ENCODE measurements around the gene DHH.
A peak's percentile ranks its signal among the peaks of the same experiment; 100 is the strongest.

Gene DHH

DNA sequence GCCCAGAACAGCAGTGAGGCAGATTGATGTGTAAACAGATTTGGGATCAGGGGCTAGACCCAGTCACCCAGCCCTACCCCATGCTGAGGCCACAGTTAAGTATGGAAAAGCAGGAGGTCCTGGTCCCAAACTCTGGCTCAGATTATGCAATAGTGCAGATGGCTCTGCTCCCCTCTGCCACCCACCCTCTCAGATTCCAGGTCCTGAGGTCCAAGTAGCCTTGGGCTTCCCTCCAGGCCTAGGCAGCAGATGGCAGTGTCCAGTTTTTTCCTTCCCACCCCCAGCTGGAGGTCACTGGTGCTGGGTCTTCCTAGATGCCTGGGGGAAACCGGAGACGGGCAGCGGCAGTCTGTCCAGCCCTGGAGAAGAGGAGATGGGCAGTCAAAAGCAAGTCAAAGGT is 2.8 kb upstream of the DHH start:
- no peak for DNase-seq (ENCODE audit: low read depth)
- no peak overlapping the region for H3K4me3 ChIP-seq (ENCODE audit: control insufficient read depth, low read depth, low read length)
- TF ChIP-seq, protein P1, sequence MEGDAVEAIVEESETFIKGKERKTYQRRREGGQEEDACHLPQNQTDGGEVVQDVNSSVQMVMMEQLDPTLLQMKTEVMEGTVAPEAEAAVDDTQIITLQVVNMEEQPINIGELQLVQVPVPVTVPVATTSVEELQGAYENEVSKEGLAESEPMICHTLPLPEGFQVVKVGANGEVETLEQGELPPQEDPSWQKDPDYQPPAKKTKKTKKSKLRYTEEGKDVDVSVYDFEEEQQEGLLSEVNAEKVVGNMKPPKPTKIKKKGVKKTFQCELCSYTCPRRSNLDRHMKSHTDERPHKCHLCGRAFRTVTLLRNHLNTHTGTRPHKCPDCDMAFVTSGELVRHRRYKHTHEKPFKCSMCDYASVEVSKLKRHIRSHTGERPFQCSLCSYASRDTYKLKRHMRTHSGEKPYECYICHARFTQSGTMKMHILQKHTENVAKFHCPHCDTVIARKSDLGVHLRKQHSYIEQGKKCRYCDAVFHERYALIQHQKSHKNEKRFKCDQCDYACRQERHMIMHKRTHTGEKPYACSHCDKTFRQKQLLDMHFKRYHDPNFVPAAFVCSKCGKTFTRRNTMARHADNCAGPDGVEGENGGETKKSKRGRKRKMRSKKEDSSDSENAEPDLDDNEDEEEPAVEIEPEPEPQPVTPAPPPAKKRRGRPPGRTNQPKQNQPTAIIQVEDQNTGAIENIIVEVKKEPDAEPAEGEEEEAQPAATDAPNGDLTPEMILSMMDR (IDR thresholded peaks at IDR 0.05; ENCODE audit: control insufficient read depth, insufficient read depth, low read depth, low read length, missing control alignments) = no peak

- DNase-seq (ENCODE audit: low read depth) = no peak
- TF ChIP-seq, protein P1 (IDR thresholded peaks at IDR 0.05; ENCODE audit: control insufficient read depth, insufficient read depth, low read depth, low read length, missing control alignments) = no peak
- H3K4me3 ChIP-seq (ENCODE audit: control insufficient read depth, low read depth, low read length) = no peak overlapping the region
These were observed 369 bp upstream of the DHH start for GRCh38 chr12:49094975-49095365.

DNA sequence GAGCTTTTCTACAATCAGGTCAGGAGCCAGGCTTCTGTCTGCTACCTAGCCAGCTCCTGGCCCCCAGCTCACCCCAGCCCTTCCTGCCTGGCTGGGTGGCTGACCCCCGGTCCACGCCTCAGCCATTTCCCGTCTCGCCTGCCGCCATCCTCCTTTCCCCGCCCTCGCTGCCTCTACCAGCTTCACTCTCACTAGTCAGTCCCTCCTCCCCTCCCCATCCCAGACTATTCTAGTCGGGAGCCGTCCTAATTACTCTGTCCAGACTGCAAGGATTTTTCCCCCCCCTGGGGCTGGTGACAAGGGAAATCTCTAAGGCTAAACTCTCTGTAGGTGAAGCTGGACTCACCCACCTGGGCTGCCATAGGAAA is 825 bp downstream of the DHH start:
- TF ChIP-seq, protein P1 (IDR thresholded peaks at IDR 0.05; ENCODE audit: control insufficient read depth, insufficient read depth, low read depth, low read length, missing control alignments) = no peak
- DNase-seq (ENCODE audit: low read depth) = no peak
- no peak overlapping the region; the same call in 1 of the 2 replicates for H3K4me3 ChIP-seq (ENCODE audit: control insufficient read depth, low read depth, low read length)

DNA sequence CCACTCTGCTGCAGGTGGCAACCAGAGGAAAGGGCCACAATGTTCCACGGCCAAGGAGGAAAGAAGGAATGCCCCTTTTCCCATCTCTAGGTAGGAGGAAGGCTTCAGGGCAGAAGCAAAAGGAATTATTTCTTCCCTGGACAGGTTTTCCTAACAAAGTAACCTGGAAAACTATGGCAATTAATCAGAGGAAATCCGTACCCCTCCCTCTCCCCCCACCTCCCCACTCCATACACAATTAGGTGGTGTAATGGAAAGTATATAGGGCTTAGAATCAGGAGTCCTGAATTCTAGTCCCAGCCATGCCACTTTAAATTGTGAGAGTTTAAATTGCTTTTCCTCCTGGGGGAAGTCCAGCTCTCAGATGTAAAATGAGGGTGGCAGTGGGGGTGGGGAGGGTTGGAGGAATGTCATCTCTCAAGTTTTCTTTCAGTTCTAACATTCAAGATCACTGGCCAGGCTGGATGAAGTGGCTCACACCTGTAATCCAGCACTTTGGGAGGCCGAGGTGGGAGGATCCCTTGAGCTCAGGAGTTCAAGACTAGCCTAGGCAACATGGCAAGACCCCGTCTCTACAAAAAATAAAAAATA is 1.7 kb downstream of the DHH start:
- TF ChIP-seq, protein P1 (IDR thresholded peaks at IDR 0.05; ENCODE audit: control insufficient read depth, insufficient read depth, low read depth, low read length, missing control alignments) = no peak
- DNase-seq (ENCODE audit: low read depth) = no peak
- H3K4me3 ChIP-seq (ENCODE audit: control insufficient read depth, low read depth, low read length) = no peak overlapping the region

DNA sequence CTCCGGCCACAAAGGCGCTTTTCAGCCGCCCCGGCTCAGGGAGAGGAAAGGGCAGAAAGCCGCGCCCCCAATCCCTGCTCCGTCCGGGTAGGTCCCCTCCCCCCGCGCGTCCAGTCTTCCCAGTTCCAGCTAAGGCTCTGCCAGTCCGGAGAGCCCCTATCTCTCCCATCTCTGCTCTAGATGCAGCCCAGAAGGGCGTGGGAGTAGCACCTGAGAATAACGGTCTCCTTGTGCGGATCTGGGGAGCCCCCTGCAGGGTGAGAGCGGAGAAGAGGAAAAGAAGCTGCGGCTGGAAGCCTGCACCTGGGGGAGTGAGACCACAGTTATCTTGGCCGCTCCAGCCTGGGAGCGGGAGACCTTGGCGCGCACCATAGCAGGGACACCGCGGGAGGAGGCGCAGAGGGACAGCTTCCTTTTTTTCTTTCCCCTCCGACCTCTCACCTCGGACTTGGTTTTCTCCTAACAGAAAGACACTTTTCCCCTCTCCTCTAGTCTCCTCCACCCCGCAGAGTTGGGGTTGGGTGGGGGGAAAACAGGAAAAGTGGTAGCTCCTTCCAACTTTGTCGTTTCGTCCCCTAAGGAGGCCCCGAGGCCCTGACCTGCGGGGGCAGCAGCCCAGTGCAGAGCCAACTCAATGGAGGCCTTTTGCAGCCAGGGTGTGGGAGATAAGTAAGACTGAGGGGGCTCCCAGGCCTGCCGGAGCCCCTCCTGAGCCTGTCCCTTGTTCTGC is 2.4 kb downstream of the DHH start:
- H3K4me3 ChIP-seq (ENCODE audit: control insufficient read depth, low read depth, low read length) = peak overlapping the region; percentile 28
- DNase-seq (ENCODE audit: low read depth) = no peak
- TF ChIP-seq, protein P1 (IDR thresholded peaks at IDR 0.05; ENCODE audit: control insufficient read depth, insufficient read depth, low read depth, low read length, missing control alignments) = peak; percentile 46

DNA sequence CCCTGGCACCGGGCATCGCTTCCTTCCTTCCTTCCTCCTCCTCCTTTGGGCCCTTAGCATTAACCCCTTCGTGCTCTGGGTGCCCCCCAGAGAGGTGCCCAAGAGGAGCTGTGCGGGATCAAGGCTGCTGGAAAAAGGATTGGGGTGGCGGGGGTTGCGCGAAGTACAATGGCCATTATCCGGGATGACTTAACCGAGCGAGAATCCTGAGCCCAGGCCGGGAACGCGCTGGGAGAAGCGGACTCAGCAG is 2.8 kb downstream of the DHH start:
- H3K4me3 ChIP-seq (ENCODE audit: control insufficient read depth, low read depth, low read length) = peak overlapping the region; percentile 28
- TF ChIP-seq, protein P1 (IDR thresholded peaks at IDR 0.05; ENCODE audit: control insufficient read depth, insufficient read depth, low read depth, low read length, missing control alignments) = no peak
- no peak for DNase-seq (ENCODE audit: low read depth)
